HG02981 (cell line): Measurements from ENCODE around the gene RNU6-9.
"Not testable (repeated sequence)": the region's sequence is repeated elsewhere in the genome, so short reads cannot be mapped to it uniquely, and the experiment has no call there.

Source experiments
- ATAC-seq: cut with Tn5 transposase; IDR thresholded peaks from one replicate; pipeline ENCODE4 v1.9.1; 2021; ENCODE audit warnings: mild to moderate bottlenecking, moderate library complexity; ENCODE audit not compliant: unreplicated experiment

RNU6-9 gene

DNA sequence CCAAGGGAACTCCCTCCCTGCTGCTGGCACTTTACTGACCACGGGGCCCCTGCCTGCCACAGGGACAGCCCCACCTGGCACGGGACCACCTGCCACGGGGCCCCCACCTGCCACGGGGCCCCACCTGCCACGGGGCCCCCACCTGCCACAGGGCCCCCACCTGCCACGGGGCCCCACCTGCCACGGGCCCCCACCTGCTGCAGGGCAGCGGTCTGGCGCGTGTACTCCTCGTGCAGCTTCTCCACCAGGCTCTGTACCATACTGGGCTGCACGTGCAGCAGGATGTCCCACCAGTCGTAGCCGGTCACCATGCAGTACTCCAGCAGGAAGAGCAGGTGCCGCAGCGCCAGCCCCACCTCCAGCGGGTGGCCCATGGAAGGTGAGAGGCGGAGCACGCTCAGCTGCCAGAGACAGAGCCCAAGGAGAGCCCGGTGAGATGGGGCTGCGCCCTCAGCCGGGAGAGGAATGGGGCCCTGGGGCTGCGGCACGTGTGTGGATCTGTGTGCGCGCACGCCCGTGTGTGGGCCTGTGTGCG is 16.4 kb upstream of the RNU6-9 start:
- no peak for ATAC-seq

DNA sequence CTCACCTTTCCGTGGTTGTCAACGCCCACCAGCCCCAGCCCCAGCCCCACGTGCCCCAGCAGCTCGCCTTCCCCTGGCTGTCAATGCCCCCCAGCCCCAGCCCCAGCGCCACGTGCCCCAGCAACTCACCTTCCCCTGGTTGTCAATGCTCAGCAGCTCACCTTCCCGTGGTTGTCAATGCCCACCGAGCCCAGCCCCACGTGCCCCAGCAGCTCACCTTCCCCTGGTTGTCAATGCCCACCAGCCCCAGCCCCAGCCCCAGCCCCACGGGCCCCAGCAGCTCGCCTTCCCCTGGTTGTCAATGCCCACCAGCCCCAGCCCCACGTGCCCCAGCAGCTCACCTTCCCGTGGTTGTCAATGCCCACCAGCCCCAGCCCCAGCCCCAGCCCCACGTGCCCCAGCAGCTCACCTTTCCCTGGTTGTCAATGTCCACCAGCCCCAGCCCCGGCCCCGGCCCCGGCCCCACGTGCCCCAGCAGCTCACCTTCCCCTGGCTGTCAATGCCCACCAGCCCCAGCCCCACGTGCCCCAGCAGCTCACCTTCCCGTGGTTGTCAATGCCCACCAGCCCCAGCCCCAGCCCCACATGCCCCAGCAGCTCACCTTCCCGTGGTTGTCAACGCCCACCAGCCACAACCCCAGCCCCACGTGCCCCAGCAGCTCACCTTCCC is 15.2 kb upstream of the RNU6-9 start:
- not testable (repeated sequence) for ATAC-seq

DNA sequence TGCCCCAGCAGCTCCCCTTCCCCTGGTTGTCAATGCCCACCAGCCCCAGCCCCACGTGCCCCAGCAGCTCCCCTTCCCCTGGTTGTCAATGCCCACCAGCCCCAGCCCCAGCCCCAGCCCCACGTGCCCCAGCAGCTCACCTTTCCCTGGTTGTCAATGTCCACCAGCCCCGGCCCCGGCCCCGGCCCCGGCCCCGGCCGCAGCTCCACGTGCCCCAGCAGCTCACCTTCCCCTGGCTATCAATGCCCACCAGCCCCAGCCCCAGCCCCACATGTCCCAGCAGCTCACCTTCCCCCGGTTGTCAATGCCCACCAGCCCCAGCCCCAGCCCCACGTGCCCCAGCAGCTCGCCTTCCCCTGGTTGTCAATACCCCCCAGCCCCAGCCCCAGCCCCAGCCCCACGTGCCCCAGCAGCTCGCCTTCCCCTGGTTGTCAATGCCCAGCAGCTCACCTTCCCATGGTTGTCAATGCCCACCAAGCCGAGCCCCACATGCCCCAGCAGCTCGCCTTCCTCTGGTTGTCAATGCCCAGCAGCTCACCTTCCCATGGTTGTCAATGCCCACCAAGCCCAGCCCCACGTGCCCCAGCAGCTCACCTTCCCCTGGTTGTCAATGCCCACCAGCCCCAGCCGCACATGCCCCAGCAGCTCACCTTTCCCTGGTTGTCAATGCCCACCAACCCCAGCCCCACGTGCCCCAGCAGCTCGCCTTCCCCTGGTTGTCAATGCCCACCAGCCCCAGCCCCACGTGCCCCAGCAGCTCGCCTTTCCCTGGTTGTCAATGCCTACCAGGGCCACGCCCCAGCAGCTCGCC is 14.3 kb upstream of the RNU6-9 start:
- not testable (repeated sequence) for ATAC-seq

DNA sequence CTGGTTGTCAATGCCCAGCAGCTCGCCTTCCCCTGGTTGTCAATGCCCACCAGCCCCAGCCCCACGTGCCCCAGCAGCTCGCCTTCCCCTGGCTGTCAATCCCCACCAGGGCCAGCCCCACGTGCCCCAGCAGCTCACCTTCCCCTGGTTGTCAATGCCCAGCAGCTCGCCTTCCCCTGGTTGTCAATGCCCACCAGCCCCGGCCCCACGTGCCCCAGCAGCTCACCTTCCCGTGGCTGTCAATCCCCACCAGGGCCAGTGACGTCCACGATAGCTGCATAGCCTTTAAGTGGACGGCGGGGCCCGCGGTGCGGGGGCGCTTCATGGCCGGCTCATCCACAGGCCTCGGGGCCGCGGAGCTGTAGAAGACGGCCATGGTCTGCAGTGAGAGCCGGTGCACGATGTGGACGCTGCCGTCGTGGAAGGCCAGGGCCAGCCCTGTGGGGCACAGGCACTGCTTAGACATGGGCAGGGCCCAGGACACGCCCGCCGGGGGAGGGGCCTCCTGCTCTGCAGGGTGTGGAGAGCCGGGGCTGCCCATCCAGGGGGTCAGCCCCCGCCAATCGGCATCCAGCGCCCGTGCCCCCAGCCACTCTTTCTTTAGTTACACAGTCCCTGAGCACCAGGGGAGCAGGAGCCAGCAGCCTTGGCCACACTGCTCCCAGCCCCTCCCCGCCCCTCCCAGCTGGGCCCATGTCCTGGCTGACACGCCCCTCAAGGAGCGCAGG is 13.4 kb upstream of the RNU6-9 start:
- no peak for ATAC-seq

DNA sequence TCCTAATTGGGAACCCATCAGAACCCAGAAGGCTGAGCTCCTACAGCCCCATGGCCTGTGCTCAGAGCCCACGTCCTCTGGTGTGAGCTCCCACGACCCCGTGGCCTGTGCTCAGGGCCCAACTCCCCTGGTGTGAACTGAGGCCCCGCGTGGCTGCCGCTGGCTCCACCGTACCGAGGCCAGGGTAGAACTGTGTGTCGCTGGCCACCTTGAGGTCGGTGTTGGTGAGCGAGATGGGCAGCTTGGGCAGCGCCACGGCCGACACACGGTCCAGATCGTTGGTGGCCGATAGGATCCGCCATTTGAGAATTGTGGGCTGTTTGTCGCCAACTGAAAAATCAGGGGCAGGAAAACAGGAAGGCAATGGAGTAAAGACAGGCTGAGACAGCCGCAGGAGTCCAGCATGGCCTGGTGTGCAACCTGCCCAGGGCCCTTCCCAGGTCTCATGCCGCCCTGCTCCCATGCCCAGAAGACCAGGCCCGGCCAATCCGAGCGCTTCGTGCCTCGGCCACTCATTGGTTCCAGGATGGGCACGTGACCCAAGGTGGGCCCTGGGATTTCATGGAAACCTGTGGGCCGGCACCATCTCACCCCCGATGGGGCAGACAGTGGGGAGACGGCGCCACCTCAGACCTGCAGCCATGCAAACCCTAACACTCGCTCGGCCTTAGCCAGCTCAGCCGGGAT is 11.8 kb upstream of the RNU6-9 start:
- no peak for ATAC-seq

DNA sequence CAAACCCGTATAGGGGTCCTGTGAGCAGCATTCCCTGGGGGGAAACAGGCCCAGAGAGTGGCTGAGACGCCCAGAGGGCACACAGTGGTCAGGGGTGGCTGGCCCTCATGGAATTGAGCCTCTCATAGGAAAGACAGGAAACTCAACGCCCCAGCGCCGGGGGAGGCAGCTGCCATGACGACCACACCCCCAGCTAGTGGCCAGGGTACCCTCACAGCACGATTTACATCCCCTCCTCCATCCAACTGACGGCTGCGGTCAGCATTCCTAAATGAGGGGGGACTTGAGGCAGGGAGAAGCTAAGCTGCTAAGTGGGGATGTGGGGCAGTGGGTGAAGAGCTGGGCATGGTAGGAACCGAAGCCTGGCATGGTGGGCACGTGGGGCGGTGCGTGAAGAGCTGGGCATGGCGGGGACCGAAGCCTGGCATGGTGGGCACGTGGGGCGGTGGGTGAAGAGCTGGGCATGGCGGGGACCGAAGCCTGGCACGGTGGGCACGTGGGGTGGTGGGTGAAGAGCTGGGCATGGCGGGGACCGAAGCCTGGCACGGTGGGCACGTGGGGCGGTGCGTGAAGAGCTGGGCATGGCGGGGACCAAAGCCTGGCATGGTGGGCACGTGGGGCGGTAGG is 10.3 kb upstream of the RNU6-9 start:
- no peak for ATAC-seq

DNA sequence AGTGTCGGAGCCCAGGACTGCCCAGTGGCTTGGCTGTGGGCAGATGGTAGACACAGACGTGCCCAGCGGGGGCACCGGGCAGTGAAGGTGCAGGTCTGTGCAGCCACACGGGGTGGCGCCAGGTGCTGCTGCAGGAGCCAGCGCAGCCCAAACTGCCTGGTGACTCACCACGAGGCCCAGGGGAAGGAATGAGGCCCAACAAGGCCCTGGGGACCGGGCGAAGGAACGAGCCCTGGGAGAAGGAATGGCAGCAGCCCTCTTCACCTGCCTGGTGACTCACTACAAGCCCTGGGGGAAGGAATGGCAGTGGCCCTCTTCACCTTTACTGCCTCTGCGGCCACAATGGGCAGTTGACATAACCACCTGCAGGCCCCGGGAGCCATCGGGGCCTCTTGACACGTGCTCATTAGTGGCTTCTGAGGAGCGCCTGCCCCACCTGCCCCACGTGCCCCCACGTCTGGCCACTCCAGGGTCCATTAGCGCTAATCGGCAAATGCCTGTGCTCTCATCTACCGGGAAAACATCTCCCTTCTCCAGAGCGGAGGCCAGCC is 9.5 kb upstream of the RNU6-9 start:
- ATAC-seq = no peak

DNA sequence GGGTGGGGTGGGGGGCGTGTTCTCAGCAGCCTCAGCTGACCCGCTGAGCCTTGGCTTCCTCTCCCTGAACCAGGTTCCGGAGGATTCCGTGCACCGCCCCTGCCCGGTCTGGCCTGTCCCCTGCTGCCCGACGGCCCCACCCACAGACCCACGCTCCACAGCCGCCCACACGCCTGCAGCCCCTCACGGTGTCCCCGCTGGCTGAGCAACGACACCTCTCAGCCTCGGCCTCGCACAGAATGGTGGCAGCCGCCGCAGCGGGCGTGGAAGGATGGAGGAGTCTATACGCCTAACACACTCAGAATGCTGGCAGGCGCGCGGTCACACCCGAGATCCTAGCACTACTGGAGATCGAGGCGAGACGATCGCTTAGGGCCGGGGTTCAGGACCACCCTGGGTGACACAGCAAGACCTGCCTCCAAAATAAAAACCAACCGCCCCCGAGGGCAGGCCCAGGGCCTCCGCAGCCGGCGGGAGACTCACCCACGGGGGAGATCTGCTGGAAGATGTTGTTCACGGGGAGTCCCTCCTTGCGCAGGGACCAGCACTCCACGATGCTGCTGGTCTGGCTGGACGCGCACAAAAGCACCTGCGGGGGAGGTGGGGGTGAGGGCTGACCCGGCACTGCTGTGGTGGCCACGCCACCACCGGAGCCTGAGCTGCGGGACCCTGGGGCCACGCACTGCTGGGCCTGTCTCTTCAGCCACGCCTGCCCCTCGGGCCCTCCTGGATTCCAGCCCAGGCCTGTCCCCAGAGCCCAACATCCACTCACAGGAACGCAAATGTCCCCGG is 8.7 kb upstream of the RNU6-9 start:
- ATAC-seq = no peak

DNA sequence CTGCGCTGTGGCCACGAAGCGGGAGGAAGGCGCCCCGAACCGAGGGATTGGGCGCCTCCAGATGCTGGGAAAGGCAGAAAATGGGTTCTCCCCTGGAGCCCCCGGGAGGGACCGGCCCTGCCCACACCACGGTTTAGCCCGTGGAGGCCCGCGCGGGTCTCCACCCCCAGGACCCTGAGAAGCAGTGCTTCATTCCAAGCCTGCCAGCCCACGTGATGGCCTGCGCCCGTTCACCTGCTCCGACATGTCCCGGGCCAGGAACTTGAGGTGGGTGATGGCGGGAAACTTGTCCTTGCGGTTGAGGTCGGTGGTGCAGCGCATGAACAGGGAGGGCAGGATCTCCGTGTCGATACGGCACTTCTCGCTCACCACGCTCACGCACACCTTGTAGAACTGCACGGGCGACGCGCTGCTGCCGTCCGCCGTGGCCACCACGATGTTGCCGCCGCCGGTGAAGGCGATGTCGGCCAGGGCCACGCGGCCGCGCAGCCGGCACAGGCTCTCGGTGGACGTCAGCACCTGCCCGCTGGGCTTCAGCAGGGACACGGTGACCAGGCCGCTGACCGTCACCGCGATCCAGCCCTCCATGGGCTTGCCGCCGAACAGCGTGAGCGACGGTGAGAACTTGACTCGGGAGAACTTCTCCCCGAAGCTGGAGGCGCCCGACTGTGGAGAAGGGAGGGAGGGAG is 7.6 kb upstream of the RNU6-9 start:
- ATAC-seq = no peak

DNA sequence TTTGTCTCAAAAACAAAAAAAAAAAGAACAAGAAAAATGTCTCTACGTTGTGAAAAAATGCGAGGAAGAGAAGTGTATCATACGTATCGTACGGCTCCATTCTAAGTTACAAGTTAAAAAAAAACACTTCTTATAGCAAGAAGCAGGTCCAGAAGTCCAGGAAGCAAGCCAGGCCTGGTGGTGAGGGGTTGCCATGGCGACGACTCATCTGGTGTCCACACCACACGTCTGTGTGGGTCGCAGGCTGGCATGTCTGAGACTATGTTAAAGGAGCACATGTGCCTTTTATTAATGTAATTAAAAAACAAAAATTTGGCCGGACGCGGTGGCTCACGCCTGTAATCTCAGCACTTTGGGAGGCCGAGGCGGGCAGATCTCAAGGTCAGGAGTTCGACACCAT is 6.2 kb upstream of the RNU6-9 start:
- no peak for ATAC-seq

DNA sequence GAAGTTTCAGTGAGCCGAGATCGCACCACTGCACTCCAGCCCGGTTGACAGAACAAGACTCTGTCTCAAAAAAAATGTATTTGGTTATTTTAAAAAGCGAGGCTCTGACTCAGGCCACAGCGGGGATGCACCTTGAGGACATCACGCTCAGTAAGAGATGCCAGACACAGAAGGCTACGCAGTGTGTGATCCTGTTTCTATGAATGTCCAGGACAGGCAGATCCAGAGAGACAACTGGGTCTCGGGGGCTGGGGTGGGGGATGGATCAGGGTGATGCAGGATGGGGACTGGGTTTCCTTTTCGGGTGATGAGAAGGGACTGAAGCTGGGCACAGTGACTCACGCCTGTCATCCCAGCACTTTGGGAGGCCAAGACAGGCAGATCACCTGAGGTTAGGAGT is 5.7 kb upstream of the RNU6-9 start:
- no peak for ATAC-seq

DNA sequence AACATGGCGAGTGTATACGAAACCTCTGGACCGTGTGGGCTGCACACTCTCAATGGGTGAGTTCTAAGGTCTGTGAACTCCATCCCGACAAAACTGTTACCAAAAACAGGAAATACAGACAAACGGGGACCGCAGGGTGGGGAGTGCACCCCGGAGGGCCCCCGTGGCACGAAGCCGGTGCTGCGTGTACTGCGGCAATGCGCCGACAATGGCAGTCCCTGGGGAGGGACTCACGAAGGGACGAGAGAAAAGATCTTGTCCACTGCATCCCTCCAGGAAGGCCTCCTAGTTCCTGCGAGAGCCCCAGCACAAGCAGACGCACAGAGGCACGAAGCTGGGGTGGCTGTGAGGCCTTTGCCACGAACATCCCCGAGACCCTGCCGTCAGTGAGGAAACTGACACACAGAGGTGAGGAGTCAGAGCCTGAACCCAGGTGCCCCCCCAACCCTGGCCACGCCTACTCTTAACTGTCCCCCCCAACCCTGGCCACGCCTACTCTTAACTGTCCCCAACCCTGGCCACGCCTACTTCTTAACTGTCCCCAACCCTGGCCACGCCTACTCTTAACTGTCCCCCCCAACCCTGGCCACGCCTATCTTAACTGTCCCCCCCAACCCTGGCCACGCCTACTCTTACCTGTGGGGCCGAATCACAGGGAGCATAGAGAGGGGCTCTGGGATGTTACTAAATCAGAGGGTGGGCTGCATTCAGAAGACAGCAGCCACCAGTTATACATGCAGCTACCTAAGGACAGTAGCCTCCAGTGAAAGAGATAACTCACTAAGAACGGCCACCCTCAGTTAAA is 4.5 kb upstream of the RNU6-9 start:
- no peak for ATAC-seq

DNA sequence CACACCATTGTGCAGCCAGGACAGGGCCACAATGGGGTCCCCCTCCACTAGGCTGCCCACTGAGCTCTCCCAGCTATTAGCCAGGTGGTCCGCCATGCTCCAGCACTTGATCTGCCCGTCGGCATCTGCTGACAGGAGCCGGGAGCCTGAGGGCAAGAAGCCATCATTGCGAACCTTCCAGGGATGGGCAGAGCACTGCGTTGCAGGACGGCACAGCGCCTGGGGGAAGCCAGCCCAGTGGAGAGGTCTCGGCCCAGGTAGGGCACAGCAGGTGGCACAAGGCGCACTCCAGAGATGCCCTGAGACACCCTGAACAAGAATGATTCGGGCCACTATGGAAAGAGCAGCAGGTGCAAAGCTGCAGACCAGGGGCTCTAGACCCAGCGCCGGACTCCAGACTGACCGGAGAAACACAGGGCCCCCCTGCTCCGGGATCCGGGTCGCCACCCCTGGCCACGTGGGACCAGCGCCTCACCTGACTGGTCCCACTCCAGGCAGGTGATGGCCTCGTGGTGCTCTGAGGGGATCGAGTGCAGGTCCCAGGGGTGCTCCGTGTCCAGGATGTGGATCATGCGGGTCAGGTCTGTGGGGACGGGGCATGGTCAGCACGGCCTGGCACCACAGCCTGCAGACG is 3.5 kb upstream of the RNU6-9 start:
- no peak for ATAC-seq

DNA sequence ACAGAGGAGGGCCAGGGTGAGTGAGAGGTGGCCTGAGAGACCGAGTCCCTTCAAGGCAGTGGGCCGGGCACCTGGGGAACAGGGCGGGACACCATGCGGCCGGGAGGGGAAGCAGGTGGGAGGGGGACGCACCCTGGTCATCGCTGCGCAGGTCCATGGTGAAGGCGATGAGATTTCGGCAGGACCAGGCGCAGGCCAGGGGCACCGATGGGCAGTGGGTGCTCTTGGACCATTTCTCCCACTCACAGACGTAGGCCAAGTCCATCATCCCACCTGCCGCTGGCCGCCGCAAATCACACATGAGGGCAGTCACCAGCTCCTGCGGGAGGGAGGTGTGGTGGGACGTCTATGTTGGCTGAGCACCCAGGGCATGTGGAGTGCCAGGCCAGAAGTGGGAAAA is 2.5 kb upstream of the RNU6-9 start:
- no peak for ATAC-seq

DNA sequence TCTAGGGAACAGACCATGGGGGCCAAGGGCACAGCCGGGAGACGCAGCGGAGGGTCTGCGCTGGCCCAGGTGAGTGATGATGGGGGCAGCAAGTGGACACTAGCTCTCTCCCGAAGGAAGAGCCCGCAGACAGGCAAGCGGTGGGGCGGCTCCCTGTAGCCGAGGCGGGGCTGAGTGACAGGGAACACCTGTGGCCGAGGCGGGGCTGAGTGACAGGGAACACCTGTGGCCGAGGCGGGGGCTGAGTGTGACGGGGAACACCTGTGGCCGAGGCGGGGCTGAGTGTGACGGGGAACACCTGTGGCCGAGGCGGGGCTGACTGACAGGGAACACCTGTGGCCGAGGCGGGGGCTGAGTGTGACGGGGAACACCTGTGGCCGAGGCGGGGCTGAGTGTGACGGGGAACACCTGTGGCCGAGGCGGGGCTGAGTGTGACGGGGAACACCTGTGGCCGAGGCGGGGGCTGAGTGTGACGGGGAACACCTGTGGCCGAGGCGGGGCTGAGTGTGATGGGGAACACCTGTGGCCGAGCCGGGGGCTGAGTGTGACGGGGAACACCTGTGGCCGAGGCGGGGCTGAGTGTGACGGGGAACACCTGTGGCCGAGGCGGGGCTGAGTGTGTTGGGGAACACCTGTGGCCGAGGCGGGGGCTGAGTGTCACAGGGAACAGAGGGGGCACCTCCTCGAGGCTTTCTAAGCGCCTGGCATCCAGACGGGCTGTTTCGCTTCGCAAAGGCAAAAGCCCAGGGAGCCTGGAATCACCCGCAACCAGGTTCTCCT is 1.7 kb upstream of the RNU6-9 start:
- not testable (repeated sequence) for ATAC-seq

DNA sequence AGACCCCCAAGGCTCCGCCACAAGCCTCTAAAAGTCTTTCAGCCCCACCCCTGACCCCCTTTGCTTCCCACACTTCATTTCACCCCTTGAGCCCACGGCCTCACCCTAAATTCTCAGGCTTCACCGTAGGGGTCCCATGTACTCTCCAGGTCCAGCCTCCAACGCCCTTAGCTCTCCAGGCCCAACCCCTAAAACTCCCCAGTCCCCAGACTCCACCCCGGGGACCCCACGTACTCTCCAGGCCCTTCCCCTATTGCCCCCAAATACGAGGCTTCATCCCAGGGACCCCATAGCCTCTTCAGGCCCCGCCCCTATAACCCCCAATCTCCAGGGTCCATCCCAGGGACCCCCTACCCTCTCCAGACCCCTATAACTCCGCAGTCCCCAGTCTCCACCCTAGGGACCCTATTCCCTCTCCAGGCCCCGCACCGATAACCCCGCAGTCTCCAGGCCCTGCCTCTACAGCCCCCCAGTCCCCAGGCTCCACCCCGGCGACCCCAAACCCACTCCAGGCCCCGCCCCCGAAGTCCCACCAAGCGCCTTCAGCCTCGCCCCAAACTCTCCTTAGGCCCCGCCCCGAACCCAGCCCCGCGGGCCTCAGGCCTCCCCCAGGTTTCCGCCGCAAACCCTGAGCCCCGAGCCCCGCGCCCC is 916 bp upstream of the RNU6-9 start:
- ATAC-seq = no peak
